K562 (cell line): ENCODE measurements around the gene MYMX.
A peak's percentile ranks its signal among the peaks of the same experiment; 100 is the strongest.

ENCODE experiments used
- HNRNPK ChIP-seq: fragments of 200-400 bp; formaldehyde crosslinking; IDR thresholded peaks from one replicate; pipeline ENCODE4 v1.6.1; 2018; ENCODE audit warnings: mild to moderate bottlenecking, low read depth, low read length; ENCODE audit not compliant: poor library complexity, severe bottlenecking
- HNRNPL ChIP-seq: fragments of 200-400 bp; formaldehyde crosslinking; IDR thresholded peaks from 2 replicates; pipeline ENCODE4 v1.6.1; 2017; ENCODE audit warnings: low read depth, mild to moderate bottlenecking, low read length
- MTA3 ChIP-seq: fragments of 450-650 bp; formaldehyde crosslinking; IDR thresholded peaks from 2 replicates; pipeline ENCODE4 v1.6.1; 2017; ENCODE audit warnings: mild to moderate bottlenecking, borderline replicate concordance
- MYC ChIP-seq, 2 experiments: fragments of 250-450 bp in 1 of 2; sonication (Bioruptor Pico) in 1 of 2; IDR thresholded peaks; 2 replicates each; pipeline versions ENCODE4 v1.5.1 to v1.6.1; 2012 to 2021; ENCODE audit warnings: low read depth in 2 of 2, borderline replicate concordance in 1 of 2, improper control_type of control experiment in 1 of 2, low read length in 1 of 2, mild to moderate bottlenecking in 1 of 2, moderate library complexity in 1 of 2
- POLR2AphosphoS5 ChIP-seq: IDR thresholded peaks from 2 replicates; pipeline ENCODE4 v1.6.1; 2011; ENCODE audit warnings: mild to moderate bottlenecking, low read depth, low read length, moderate library complexity; ENCODE audit not compliant: control insufficient read depth, insufficient read depth
- POLR2G ChIP-seq: fragments of 200-400 bp; formaldehyde crosslinking; IDR thresholded peaks from 2 replicates; pipeline ENCODE4 v1.6.1; 2017; ENCODE audit warnings: low read depth, mild to moderate bottlenecking, antibody characterized with exemption, low read length, moderate library complexity
- RBM39 ChIP-seq: fragments of 200-400 bp; formaldehyde crosslinking; optimal IDR thresholded peaks from 2 replicates; pipeline ENCODE3; 2018; ENCODE audit warnings: low read depth, low read length
- TAF1 ChIP-seq: IDR thresholded peaks from 2 replicates; pipeline ENCODE4 v1.6.1; 2011; ENCODE audit warnings: mild to moderate bottlenecking, low read length, moderate library complexity; ENCODE audit not compliant: insufficient read depth, control insufficient read depth, severe bottlenecking; ENCODE audit errors: extremely low read depth
- ZNF212 ChIP-seq: fragments of 450-650 bp; formaldehyde crosslinking; IDR thresholded peaks from 2 replicates; pipeline ENCODE4 v1.4.0; 2020; ENCODE audit warnings: mild to moderate bottlenecking
- ZNF239 ChIP-seq: fragments of 250-450 bp; sonication (Bioruptor Pico); IDR thresholded peaks from 2 replicates; pipeline ENCODE4 v1.4.0; 2020; ENCODE audit warnings: mild to moderate bottlenecking
- ZNF24 ChIP-seq: fragments of 450-650 bp; IDR thresholded peaks from 2 replicates; pipeline ENCODE4 v1.6.1; 2016
- ZNF3 ChIP-seq: fragments of 250-450 bp; sonication (Bioruptor Pico); IDR thresholded peaks from 2 replicates; pipeline ENCODE4 v1.5.0; 2021; ENCODE audit warnings: mild to moderate bottlenecking, moderate library complexity
- TF ChIP-seq, protein P1 (sequence below), 3 experiments: IDR thresholded peaks in 2 of 3; conservative IDR thresholded peaks in 1 of 3; 2 replicates each; pipeline ENCODE4 v1.5.1; 2011 to 2012; ENCODE audit warnings: low read length in 3 of 3, mild to moderate bottlenecking in 3 of 3, control low read depth in 2 of 3, improper control_type of control experiment in 1 of 3, inconsistent platforms in 1 of 3, low read depth in 1 of 3, mixed read lengths in 1 of 3, moderate library complexity in 1 of 3; ENCODE audit not compliant: insufficient read depth in 2 of 3

DNA sequence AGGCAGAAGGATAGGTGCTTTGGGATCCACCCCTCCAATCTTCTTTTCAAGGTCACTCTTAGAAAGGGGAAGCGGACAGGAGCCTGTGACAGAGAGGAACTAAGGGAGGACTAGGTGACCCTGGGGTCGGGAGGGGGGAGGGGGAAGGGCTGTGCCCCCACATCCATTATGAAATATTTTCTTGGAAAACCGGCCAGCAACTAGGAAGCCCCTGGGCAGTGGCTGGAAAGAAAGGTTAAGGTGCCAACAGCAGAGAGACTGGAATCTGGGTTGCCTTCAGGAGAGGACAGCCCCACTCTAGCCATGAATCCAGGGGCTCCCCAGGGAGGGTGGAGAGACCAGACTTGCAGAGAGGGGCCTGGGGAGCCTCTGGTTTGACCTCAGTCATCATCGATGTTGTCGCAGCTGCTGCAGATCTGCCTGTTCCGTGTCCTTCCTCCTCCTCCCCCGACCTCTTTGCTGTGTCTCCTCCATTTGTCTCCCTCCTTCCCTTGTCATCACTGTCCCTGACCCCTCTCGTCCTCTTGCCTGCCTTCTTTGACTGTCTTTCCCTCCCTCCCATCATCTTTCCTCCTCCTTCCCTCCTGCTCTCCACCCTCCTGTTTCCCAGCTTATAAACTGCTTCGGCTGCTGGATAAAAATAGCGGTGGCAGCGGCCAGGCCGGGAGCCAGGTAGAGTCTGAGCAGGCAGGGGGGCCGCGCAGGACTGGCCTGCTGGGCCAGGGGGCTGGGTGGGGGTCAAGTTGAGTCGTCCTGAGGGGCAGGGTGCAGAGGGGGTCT lies 9.8 kb downstream of the MYMX start:
- TF ChIP-seq, protein P1, sequence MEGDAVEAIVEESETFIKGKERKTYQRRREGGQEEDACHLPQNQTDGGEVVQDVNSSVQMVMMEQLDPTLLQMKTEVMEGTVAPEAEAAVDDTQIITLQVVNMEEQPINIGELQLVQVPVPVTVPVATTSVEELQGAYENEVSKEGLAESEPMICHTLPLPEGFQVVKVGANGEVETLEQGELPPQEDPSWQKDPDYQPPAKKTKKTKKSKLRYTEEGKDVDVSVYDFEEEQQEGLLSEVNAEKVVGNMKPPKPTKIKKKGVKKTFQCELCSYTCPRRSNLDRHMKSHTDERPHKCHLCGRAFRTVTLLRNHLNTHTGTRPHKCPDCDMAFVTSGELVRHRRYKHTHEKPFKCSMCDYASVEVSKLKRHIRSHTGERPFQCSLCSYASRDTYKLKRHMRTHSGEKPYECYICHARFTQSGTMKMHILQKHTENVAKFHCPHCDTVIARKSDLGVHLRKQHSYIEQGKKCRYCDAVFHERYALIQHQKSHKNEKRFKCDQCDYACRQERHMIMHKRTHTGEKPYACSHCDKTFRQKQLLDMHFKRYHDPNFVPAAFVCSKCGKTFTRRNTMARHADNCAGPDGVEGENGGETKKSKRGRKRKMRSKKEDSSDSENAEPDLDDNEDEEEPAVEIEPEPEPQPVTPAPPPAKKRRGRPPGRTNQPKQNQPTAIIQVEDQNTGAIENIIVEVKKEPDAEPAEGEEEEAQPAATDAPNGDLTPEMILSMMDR (IDR thresholded peaks at IDR 0.05 in 2 of 3, conservative IDR thresholded peaks at IDR 0.05 in 1 of 3; ENCODE audit: insufficient read depth in 2 of 3, low read depth in 1 of 3, low read length in 3 of 3), result no peak
- TF ChIP-seq MYC (IDR thresholded peaks at IDR 0.05; ENCODE audit: low read depth, low read length) (0 out of 2 replicates have a peak, but pooled peaks have one; percentile 11), MYC (CRISPR knock-in tag; IDR thresholded peaks at IDR 0.05; ENCODE audit: borderline replicate concordance, low read depth) (no peak), ZNF212 (CRISPR knock-in tag) (no peak), POLR2G (no peak), POLR2AphosphoS5 (no peak), ZNF239 (CRISPR knock-in tag) (no peak), ZNF3 (no peak), ZNF24 (no peak), TAF1 (no peak), RBM39 (no peak), HNRNPL (no peak), HNRNPK (no peak), MTA3 (no peak)
